DMS53 (cell line): Measurements from ENCODE around the gene SLC28A1.
A peak's percentile ranks its signal among the peaks of the same experiment; 100 is the strongest.

ENCODE experiments used
- DNase-seq: peaks from one replicate; lab custom pipeline; 2025; lab: John Stamatoyannopoulos, UW

SLC28A1 gene

GRCh38 chr15:84886211-84886983 is 1.9 kb downstream of the SLC28A1 start:
- no peak for DNase-seq

GRCh38 chr15:84886984-84887299 is 2.5 kb downstream of the SLC28A1 start:
- no peak for DNase-seq

GRCh38 chr15:84887938-84888337 is 3.5 kb downstream of the SLC28A1 start:
- no peak for DNase-seq

- DNase-seq = no peak
These were observed 4.2 kb downstream of the SLC28A1 start for GRCh38 chr15:84888639-84889038.

GRCh38 chr15:84889313-84889990 is 5.0 kb downstream of the SLC28A1 start:
- no peak for DNase-seq

GRCh38 chr15:84889991-84890669 is 5.7 kb downstream of the SLC28A1 start:
- DNase-seq = no peak

GRCh38 chr15:84890670-84891162 is 6.3 kb downstream of the SLC28A1 start:
- no peak for DNase-seq

- no peak for DNase-seq
These were observed 6.9 kb downstream of the SLC28A1 start for GRCh38 chr15:84891339-84891738.

GRCh38 chr15:84892786-84893307 is 8.4 kb downstream of the SLC28A1 start:
- no peak for DNase-seq

GRCh38 chr15:84893607-84894006 is 9.1 kb downstream of the SLC28A1 start:
- no peak for DNase-seq

- no peak for DNase-seq
These were observed 10.4 kb downstream of the SLC28A1 start for GRCh38 chr15:84894736-84895425.

- DNase-seq = no peak
These were observed 14.3 kb downstream of the SLC28A1 start for GRCh38 chr15:84898761-84899160.

GRCh38 chr15:84899750-84900149 is 15.3 kb downstream of the SLC28A1 start:
- DNase-seq = no peak

GRCh38 chr15:84901540-84901939 is 17.1 kb downstream of the SLC28A1 start:
- no peak for DNase-seq

GRCh38 chr15:84903751-84904150 is 19.3 kb downstream of the SLC28A1 start:
- DNase-seq = no peak

GRCh38 chr15:84904419-84904818 is 20.0 kb downstream of the SLC28A1 start:
- DNase-seq = no peak

- no peak for DNase-seq
These were observed 20.8 kb downstream of the SLC28A1 start for GRCh38 chr15:84905016-84905916.

GRCh38 chr15:84907731-84908130 is 23.3 kb downstream of the SLC28A1 start:
- DNase-seq = no peak

- peak; percentile 71 for DNase-seq
These were observed 24.1 kb downstream of the SLC28A1 start for GRCh38 chr15:84908564-84908963.

- DNase-seq = peak; percentile 30
These were observed 24.6 kb downstream of the SLC28A1 start for GRCh38 chr15:84909029-84909428.

GRCh38 chr15:84909782-84910181 is 25.3 kb downstream of the SLC28A1 start:
- DNase-seq = no peak
